ENCODE measurements around the gene MUC4.
"Not testable (repeated sequence)": the region's sequence is repeated elsewhere in the genome, so short reads cannot be mapped to it uniquely, and the experiment has no call there.

MUC4 gene

DNA sequence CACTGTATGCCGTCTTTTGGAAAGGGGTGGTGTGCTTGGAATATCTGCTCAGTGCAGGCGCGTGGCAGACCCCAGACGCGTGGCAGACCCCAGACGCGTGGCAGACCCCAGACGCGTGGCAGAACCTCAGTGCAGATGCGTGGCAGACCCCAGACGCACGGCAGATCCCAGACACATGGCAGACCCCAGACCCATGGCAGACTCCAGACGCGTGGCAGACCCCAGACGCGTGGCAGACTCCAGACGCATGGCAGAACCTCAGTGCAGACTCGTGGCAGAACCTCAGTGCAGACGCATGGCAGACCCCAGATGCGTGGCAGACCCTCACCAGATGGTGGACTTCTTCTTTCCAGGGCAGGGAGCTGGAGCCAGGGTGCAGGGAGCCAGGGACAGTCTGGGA is 637 bp upstream of the MUC4 start:
- DNase-seq, result no peak

DNA sequence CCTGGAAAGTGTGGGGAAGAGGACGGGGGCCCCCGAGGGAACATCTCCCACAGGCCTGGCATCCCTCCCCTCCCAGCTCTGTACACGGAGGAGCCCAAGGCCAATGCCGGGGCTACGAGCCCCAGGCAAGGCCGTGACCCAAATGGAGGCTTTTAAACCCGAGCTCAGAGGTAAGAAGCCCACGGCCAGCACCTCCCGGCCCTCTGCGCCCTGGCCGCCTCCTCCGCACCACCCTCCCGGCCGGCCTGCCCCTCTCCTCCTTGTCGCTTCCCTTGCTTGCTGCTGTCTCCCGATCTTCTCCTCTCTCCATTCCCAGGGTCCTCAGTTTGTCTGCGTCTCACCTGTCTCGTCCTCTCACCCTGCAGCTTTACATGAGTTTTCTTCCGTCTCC is 1.3 kb downstream of the MUC4 start:
- no peak for DNase-seq

DNA sequence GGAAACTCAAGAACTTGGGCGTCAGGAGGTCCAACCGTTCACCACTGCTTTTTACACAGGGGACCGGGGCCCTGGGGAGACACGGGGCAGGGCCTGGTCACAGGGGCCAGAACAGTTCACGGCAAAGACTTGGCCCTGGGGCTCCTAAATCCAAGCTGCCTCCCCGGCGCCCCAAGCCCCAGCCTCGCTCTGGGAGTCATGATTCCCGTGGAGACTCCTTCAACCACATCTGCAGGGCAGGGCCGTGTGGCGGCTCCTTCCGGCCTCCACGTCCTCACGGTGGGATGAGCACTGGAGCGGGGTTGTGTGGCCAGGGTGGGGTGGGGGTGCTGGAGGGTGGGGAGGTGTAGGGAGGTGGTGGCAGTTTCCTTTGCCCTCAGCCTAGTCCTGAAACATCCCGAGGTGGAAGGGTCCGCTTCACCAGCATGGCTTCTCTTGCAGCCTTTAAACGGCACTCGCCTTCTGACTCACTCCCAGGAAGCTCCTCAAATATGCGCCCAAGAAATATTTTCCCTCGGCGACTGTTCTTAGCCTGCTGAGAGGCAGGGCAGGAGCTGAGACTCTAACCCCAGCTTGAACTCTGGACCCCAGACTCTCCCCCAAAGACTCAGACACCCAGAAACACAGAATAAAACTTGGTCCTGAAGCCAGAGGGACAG is 1.8 kb downstream of the MUC4 start:
- no peak for DNase-seq

DNA sequence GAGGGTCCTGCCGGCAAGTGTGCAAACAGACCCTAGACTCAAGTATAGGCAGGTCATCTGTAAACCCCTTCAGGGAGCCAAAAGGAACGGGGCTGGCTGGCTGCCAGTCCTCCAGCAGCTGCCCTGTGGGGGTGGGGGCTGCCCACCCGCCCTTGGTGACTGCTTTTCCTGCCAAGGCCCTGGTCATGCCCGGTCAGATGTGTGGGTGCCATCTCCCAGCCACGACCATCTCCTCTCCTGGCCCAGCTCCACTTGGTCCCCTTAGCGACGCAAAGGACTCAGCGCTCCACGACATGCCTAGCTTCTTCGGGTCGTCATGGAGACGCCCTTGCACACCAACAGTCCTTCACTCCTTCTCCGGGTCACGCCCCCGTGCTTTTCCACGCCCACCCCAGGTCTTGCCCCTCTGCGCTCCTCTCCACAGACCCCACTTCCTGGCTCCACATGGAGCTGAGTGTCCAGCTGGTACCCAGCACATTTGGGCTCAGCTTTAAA is 2.4 kb downstream of the MUC4 start:
- no peak for DNase-seq

DNA sequence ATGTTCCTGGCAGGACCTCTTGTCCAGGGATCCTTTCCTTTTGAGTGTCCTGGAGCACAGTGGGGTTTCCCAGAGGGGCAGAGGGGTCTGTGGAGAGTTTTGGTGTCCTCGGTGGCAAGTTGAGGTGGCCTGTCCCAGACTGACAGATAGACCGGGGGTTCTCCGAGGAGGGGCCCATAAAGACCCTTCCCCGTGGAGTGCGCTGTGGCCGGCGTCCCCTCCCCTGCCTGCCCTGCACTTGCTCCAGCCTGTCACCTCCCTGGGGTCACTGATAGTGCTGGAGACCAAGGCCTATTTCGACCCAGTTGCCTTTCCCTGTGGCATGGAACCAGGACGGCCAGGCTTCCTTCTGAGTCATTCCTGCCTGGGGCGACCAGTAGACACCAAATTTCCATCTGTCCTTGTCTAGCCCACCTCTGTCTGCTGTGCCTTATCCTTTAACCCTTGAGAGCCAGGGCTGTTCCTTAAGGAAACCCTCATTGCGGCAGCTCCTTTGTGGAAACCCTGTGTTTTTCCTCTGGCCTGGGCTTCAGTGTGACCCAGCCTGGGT is 2.9 kb downstream of the MUC4 start:
- no peak for DNase-seq

DNA sequence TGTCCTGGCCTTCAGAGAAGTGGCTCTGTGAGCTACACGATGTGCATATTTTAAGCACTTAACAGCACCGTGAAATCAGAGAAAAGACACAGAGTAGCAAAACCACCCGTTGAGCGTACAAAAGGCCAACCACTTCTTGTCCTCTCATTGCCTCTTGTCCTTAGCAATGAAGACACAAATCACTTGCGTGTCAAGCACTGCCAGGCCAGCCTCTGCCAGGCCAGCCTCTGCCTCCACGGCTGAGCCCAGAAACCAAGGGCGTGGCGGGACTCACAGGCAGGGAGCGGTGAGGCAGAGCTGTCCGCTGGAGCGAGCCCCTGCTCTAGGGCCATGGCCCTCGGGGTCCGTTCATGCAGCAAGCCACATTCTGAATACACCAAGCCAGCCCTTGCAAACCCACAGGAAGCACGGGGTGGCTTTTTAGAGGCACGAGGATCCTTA is 4.0 kb downstream of the MUC4 start:
- no peak for DNase-seq

DNA sequence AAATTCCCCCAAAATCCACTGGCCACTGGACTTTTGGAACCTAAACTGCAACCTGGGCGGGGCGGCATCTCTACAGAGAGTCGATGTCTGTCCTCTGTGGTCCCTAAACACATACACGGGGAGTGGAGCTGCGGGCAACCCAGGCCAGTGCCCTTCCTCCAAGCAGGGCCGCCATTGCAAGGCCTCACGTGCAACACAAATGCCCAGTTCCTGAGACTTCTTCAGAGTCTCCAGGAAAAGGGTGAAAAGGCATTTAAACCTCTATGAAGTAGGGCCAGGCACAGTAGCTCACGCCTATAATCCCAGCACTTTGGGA is 4.9 kb downstream of the MUC4 start:
- DNase-seq, result no peak

DNA sequence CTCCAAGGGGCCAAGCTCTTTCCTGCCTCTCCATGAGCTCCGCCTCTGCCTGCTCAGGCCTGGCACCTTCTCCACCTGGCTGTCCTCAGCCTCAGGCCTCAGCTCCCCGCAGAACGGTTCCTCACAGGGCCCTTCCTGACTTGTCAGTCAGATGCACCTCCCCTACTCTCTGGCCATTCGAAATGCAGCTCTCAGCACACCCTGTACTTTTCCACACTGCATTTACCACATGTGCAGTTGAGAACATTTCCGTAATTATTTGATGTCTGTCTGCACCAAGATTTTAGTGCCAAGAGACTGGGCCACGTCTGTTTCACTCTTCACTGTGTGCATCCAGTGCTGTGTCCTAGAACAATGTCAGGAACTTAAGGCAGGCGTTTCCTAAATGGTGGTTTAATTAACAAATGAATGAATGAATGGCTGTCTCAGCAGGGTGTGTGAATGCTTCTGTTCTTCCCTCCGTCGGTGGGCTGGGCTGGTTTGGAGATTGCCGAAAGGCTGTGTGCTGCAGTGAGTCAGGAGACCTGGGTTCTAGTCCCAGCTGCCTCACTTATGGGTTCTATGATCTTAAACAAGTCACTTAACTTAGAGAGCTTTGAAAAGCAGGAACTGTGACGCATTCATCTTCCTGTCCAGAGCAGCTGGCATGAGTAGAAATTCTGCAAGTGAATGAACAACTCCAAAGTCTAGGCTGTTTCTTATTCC is 5.4 kb downstream of the MUC4 start:
- no peak for DNase-seq

DNA sequence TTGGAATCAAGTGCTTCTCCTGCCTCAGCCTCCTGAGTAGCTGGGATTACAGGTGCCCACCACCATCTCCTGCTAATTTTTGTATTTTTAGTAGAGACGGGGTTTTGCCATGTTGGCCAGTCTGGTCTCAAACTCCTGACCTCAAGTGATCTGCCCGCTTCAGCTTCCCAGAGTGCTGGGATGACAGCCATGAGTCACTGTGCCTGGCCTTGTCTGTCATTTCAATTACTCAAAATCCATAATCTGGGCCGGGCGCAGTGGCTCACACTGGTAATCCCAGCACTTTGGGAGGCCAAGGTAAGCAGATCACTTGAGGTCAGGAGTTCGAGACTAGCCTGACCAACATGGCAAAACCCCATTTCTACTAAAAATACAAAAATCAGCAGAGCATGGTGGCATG is 6.1 kb downstream of the MUC4 start:
- not testable (repeated sequence) for DNase-seq

DNA sequence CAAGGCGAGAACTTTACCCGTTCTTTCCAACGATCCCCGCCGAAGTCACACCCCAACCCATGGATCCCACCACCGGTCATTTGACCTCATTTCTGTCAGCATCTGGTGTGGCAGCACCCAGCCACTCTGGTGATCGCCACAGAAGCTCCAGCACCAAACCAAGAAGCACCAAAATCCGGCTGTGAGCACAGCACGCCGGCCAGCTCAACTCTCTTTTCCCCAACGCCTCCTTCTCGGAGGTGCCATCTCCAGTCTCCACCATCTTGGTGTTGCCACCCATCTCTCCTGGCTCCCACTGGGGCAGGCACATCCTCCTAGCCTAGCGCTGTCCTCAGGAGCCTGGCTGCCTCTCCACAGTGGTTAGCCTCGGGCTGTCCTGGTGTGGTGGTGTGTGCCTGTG is 6.5 kb downstream of the MUC4 start:
- no peak for DNase-seq

DNA sequence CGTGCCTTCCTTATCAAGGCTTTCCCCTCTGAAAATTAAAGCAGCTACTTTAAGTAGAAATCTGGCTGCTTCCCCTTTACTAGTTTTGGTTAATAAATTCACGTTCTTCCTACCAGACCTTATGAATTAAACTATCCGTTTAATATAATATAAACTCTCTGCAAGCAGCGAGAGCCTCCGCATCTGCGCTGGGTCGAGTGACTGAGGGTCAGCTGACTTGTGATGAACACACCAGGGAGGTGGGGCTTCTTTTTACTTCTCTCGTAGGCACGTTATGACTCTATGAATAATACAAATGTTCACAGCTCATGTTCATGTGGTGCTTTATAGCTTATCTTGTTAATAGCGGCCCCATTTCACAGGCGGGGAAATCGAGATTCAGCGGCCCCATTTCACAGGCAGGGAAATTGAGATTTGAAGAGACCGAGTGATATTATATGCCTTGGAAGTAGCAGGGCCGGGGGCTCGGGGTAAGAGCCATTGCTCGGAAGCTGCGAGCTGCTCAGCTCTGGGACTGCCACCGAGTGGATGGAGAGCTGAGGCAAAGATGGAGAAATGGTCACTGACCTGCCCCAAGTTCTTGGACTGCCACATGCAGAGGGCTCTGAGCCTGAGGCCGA is 8.3 kb downstream of the MUC4 start:
- no peak for DNase-seq

DNA sequence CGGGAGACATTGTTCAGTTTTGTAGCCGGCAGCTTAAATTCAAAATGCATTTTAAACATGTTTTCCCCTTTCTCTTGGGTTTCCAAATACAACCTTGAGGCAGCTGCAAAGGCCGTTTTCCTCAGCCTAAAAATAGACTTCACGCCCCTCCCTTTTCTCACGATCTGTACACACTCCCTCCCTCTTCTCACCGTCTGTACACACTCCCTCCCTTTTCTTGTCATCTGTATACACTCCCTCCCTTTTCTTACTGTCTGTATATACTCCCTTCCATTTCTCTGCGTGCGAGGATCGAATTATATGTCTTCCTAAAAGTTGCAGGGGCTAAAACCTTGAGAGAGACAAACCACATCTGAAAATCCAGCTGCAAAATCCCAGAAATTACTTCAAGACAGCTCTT is 8.9 kb downstream of the MUC4 start:
- DNase-seq, result no peak

DNA sequence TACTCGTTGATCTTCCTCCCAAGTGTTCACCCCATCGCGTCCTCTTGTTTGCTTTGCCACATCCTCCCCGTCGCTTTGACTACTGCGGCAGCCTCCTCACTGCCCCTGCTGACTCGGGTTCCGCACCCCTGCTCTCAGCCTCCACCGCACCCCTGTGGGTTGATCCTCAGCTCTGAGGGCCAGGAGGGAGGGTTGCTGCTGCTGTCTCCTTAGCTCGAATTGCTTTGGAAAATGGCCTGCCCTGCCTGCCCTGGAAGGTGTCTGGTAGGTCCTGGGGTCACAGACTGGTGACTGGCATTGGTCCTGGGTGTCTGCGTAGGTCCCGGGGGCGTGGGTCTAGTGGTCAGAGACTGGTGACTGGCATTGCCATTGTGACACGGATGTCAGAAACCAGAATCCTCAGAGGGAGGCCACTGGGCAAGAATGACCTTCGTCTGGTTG is 9.4 kb downstream of the MUC4 start:
- DNase-seq, result peak; percentile 47

DNA sequence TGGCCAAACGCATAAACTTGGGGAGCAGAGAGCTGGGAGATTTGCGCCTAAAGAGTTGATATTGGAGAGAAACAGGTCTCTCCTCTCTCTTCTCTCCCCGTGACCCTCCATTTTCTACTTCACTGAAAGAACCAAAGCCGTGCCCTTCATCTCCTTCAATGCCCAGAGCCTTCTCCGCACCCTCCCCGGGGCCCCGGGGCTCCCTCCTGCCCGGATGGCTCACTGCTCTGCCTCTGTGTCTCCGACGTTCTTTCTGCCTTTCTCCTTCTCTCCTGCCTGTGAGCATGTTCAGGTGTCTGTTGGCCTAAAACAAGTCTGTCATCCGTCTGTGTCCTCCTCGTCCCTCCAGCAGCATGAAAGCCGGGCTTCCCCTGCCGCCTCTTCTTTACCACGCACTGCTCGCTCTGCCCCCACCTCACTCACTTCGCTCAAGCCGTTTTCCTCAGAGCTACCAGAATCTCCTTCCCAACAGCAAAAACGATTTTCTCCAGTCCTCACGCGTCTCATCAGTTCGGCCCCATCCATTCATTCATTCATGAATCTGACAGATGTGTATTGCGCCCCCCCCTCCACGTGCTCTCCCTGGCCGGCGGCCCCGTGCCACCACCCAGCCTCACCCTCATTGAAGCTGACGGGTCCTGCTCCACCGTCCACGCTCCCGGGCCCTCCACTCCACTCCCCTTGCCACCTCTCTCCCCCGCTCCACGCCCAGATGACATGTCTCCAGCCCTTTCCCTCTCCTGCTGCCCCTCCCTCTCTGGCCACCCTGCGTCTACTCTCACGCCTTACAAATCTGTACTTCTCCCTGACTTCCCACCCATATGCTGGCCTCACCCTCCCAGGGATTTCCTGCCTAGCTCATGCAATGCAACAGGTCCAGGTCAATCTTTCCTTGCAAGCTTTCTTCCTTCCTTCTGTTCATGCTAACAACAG is 10.2 kb downstream of the MUC4 start:
- no peak for DNase-seq

DNA sequence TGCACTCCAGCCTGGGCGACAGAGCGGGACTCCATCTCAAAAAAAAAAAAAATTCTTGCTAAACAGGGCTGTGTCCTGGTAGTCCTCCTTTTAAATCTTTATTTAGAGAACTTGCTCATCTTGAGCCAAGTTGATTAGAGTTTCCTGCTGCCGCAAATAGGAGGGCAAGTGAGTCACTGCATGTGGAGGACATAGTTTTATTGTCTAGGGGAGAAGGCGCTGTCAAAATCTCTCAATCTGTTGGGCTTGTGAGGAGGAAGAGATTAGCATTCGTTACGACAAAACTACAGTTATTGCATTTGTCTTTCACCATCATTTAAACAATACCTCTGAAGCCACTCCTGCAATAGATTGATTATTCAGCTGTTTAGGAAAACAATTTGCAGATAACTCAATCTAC is 11.5 kb downstream of the MUC4 start:
- no peak for DNase-seq

DNA sequence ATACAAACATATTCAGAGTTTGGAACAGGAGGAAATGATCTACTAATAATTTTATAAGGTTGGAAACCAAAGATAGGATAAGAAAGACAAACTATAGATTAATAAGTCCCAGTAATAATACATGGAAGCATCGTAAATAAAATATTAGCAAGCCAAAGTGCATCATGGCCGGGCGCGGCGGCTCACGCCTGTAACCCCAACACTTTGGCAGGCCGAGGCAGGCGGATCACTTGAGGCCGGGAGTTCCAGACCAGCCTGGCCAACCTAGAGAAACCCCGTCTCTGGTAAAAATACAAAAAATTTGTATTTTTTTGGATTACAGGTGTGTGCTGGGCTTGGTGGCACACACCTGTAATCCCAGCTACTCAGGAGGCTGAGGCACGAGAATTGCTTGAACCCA is 14.9 kb downstream of the MUC4 start:
- no peak for DNase-seq

DNA sequence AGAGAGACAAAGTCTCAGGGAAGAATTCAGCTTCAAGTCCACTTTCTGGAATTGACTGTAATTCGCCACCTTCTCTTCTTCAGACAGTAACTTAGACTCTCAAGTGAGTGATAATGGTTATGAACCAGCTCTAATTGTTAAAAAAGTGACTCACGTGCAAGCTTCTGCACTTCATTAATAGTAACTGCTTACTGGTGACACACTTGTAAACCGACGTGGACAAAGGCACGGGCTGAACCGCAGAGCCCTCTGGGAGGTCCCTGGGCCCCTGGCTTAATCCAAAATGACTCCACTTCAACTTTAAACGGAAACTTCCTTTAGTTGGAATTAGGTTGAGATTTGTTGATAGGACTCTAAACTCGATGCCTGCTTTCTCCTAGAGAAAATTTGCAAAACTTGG is 17.0 kb downstream of the MUC4 start:
- DNase-seq, result no peak

DNA sequence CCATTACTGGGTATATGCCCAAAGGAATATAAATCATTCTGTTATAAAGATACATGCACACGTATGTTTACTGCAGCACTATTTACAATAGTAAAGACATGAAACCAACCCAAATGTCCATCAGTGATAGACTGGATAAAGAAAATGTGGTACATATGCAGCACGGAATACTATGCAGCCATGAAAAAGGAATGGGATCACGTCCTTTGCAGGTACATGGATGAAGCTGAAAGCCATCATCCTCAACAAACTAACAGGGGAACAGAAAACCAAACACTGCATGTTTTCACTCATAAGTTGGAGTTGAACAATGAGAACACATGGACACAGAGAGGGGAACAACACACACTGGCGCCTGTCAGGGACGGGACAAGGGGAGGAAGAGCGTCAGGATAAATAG is 19.1 kb downstream of the MUC4 start:
- not testable (repeated sequence) for DNase-seq

DNA sequence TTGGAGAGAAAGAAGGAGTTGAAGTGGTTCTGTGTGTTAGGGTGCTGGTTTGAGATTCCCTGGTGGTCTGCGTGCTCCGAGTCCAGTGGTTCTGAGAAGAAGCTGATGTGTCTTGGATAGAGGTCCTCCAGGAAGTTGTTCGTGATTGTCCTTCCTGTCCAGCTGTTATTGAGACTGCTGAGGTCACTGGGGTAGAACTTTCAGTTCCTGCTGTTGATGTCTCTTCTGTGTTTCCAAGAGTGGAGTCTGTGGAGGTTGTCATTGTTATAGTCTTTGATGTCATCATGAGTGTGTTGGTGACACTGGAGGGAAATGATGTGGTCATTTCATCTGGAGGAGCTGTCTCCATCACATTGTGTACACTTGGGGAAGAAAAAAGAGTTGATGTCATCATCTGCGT is 20.8 kb downstream of the MUC4 start:
- DNase-seq, result no peak

DNA sequence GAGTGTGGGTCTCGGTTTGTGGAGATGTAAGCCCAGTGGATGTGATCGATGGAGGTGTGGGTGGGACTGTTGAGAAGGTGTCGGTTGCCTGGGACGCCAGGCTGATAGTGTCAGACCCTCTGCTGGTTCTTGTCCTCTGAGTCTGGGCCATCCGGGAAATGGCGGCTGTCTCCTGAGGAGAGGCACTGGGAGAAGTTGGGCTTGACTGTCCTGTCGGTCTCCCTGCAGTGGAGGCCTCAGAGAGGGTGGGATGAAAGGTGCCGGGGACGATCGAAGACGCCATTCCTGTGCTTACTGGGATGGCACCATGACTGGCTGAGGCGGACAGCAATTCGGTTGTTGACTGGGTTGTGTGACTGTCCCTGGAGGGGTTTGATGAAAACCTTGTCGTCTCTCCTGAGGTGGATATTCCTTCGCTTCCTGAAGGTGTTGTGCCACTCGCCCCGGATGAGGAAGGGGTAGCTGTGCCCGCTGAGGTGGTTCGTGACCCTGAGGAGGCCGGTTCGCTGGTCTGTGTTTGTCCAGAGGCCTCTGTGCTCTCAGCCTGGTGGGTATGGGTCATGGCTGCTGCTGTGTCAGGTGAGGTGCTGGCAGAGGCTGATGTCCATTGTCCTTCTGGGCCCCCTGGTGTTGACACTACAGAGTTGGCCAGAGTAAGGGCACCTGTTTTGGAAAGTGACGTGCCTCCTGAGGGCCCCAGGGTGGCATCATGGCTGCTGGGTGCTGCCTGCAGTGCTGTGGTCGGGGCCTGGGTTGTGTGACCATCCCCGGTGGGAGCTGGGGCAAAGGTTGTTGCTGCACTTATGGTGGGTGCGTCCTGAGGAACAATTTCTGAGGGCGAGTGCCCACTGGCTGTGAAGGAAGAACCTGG is 22.8 kb downstream of the MUC4 start:
- no peak for DNase-seq

DNA sequence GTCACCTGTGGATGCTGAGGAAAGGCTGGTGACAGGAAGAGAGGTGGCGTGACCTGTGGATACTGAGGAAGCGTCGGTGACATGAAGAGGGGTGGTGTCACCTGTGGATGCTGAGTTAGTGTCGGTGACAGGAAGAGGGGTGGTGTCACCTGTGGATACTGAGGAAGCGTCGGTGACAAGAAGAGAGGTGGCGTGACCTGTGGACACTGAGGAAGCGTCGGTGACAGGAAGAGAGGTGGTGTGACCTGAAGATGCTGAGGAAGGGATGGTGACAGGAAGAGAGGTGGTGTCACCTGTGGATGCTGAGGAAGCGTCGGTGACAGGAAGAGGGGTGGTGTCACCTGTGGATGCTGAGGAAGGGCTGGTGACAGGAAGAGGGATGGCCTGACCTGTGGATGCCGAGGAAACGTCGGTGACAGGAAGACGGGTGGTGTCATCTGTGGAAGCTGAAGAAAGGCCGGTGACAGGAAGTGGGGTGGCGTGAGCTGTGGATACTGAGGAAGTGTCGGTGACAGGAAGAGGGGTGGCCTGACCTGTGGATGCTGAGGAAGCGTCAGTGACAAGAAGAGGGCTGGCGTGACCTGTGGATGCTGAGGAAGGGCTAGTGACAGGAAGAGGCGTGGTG is 25.8 kb downstream of the MUC4 start:
- peak; percentile 11 for DNase-seq
